Transverse colon (tissue), 4 donors: Measurements from ENCODE around the gene SLC2A1. TPM values are rescaled to one million over a fixed set of nuclear protein-coding genes. Genes with fewer than 3 reads are reported as not detected.

ENCODE experiments used
- DNase-seq: peaks from one replicate; pipeline ENCODE4 v3.0.0-alpha.2; 2019
- H3K27ac ChIP-seq, 4 donors: fragments of 200-600 bp; sonication (generic); 2 replicates each; pipeline ENCODE4 v1.5.1; 2016 to 2018; ENCODE audit warnings: inconsistent platforms in 4 of 4
- H3K27me3 ChIP-seq: fragments of 200-600 bp; sonication (generic); 2 replicates; pipeline ENCODE4 v1.5.1; 2017; ENCODE audit warnings: inconsistent platforms
- H3K36me3 ChIP-seq, 4 donors: fragments of 200-600 bp; sonication (generic); 2 replicates each; pipeline ENCODE4 v1.5.1; 2017 to 2019; ENCODE audit warnings: inconsistent platforms in 4 of 4
- H3K4me1 ChIP-seq, 4 donors: fragments of 200-600 bp; sonication (generic); 2 replicates each; pipeline ENCODE4 v1.5.1; 2017 to 2020; ENCODE audit warnings: inconsistent platforms in 4 of 4
- H3K4me3 ChIP-seq, 4 donors: fragments of 200-600 bp; sonication (generic); 1 replicate in 1 of 4; 2 replicates in 3 of 4; pipeline versions ENCODE4 v1.5.1 to v1.6.1; 2017 to 2019; ENCODE audit warnings: inconsistent platforms in 4 of 4
- H3K9me3 ChIP-seq, 2 donors: fragments of 200-600 bp; sonication (generic); 2 replicates each; pipeline ENCODE4 v1.5.1; 2017 to 2019; ENCODE audit warnings: inconsistent platforms in 2 of 2
- CTCF ChIP-seq, 5 experiments: fragments of 200-600 bp in 3 of 5; fragments of 450-650 bp in 2 of 5; sonication (generic) in 3 of 5; IDR thresholded peaks; 1 replicate in 2 of 5; 2 replicates in 3 of 5; pipeline ENCODE4 v1.5.1; 2016 to 2017; ENCODE audit warnings: antibody characterized with exemption in 5 of 5, inconsistent platforms in 3 of 5, mild to moderate bottlenecking in 2 of 5, moderate library complexity in 1 of 5
- EP300 ChIP-seq: sonication (generic); formaldehyde crosslinking; IDR thresholded peaks from one replicate; pipeline ENCODE4 v1.6.1; 2017; ENCODE audit warnings: antibody characterized with exemption, low read depth
- POLR2A ChIP-seq: fragments of 450-650 bp; IDR thresholded peaks from one replicate; pipeline ENCODE4 v1.6.1; 2016; ENCODE audit warnings: antibody characterized with exemption, mild to moderate bottlenecking, moderate library complexity
- POLR2AphosphoS5 ChIP-seq, 3 donors: sonication (generic); formaldehyde crosslinking; IDR thresholded peaks; one replicate each; pipeline ENCODE4 v1.6.1; 2016; ENCODE audit warnings: antibody characterized with exemption in 3 of 3
- WGBS, 2 donors: methylation state at CpG; one replicate each; pipeline ENCODE4 v1.1.5; 2018; ENCODE audit warnings: low coverage in 1 of 2; 5-methylcytosine and 5-hydroxymethylcytosine counted together
- in situ Hi-C, 4 donors: fragments of 200-750 bp; cut with MboI; loops; one replicate each; pipeline versions ENCODE4 v1.15.0 to v1.15.1; 2017; ENCODE audit warnings: low sequenced_read_pairs in 3 of 4, low pct_ligation_motif_present in 1 of 4, low pct_unique_long_range_greater_than_20kb in 1 of 4
- intact Hi-C: fragments of 100-400 bp; cut with DNase I; formaldehyde crosslinking; loops from one replicate; pipeline ENCODE4 v1.15.1; 2023; ENCODE audit warnings: low total_unique reads
- total RNA-seq, 4 donors: library from RNA; depleted of rRNA; stranded (reverse); fragments of >200 nt; gene quantifications; one replicate each; pipeline ENCODE4 v1.1.0, GENCODE V29; 2016

The SLC2A1 gene
- total RNA-seq, 4 donors from 2014 or later: 37.2 to 98.9 (median 69.1) TPM

GRCh38 chr1:42914092-42914627, 44.5 kb downstream of the SLC2A1 start:
- TF ChIP-seq EP300 (no peak), POLR2AphosphoS5 (IDR thresholded peaks at IDR 0.05) (no peak), CTCF (IDR thresholded peaks at IDR 0.05) (no peak), POLR2A (no peak)
- Histone ChIP-seq H3K27ac (no peak overlapping the region), H3K9me3 (no peaks in the 10 kb centered on the region), H3K4me1 (no peaks in the 10 kb centered on the region), H3K27me3 (no peaks in the 10 kb centered on the region), H3K4me3 (no peak overlapping the region), H3K36me3 (no peaks in the 10 kb centered on the region)
- intact Hi-C loops: loop anchor here (5.0 kb wide), 1 partner anchor 158 kb away; no protein-coding TSS in a partner anchor
- WGBS, 2 donors: 58 to 73% methylated on average over 2 of the region's 2 CpGs
- in situ Hi-C loops: loop anchor here in 3 of 4 donors (5.0 kb wide), 2 partner anchors 158 to 163 kb away; no protein-coding TSS in a partner anchor
- no peak for DNase-seq

- Histone ChIP-seq H3K4me3 (no peak overlapping the region), H3K27ac (no peak overlapping the region), H3K27me3 (no peaks in the 10 kb centered on the region), H3K36me3 (no peaks in the 10 kb centered on the region), H3K4me1 (peaks cover 0 to 2% (median under 1%) of the 10 kb centered on the region in 4 donors), H3K9me3 (no peaks in the 10 kb centered on the region)
- DNase-seq: peak; percentile 64
- 45 to 50% methylated on average over 5 of the region's 5 CpGs for WGBS, 2 donors
- in situ Hi-C loops: loop anchor here in 3 of 4 donors (5.0 kb wide), 2 partner anchors 159 to 164 kb away; no protein-coding TSS in a partner anchor
- TF ChIP-seq CTCF (IDR thresholded peaks at IDR 0.05) (peak; percentile 74 to 94 (median 83)), POLR2AphosphoS5 (IDR thresholded peaks at IDR 0.05) (no peak), POLR2A (no peak)
- intact Hi-C loops: loop anchor here (5.0 kb wide), 1 partner anchor 159 kb away; no protein-coding TSS in a partner anchor
Observed at GRCh38 chr1:42913426-42914091, 45.1 kb downstream of the SLC2A1 start.

- no peak for DNase-seq
- in situ Hi-C loops: loop anchor here in 3 of 4 donors (5.0 kb wide), 2 partner anchors 161 to 166 kb away; no protein-coding TSS in a partner anchor
- Histone ChIP-seq H3K9me3 (no peaks in the 10 kb centered on the region), H3K27ac (no peak overlapping the region), H3K4me1 (peaks cover 0 to 5% (median 2%) of the 10 kb centered on the region in 4 donors), H3K27me3 (no peaks in the 10 kb centered on the region), H3K4me3 (no peak overlapping the region), H3K36me3 (no peaks in the 10 kb centered on the region)
- intact Hi-C loops: loop anchor here (5.0 kb wide), 1 partner anchor 161 kb away; no protein-coding TSS in a partner anchor
- no peak for TF ChIP-seq POLR2A
- TF ChIP-seq CTCF (IDR thresholded peaks at IDR 0.05): no peak
- TF ChIP-seq EP300: no peak
- TF ChIP-seq POLR2AphosphoS5 (IDR thresholded peaks at IDR 0.05): no peak
Observed at GRCh38 chr1:42910985-42911384, 47.7 kb downstream of the SLC2A1 start.

- intact Hi-C loops: no loop called here
- Histone ChIP-seq H3K27me3 (no peaks in the 10 kb centered on the region), H3K4me3 (no peak overlapping the region), H3K9me3 (no peaks in the 10 kb centered on the region), H3K27ac (peak overlapping the region in 3 of 4 donors; percentile 43 to 45 (median 43)), H3K36me3 (no peaks in the 10 kb centered on the region), H3K4me1 (peaks cover 0 to 5% (median 2%) of the 10 kb centered on the region in 4 donors)
- TF ChIP-seq EP300: no peak
- peak in 1 of 3 donors; percentile 45 for TF ChIP-seq POLR2AphosphoS5 (IDR thresholded peaks at IDR 0.05)
- no peak for DNase-seq
- in situ Hi-C loops: no loop called here
- WGBS, 2 donors: 62% methylated on average over 3 of the region's 3 CpGs; no CpG with 5 or more reads in 1 of the 2 donors
Observed at GRCh38 chr1:42908046-42908445, 50.6 kb downstream of the SLC2A1 start.
